ENCODE results near the gene CABP1.

DNA sequence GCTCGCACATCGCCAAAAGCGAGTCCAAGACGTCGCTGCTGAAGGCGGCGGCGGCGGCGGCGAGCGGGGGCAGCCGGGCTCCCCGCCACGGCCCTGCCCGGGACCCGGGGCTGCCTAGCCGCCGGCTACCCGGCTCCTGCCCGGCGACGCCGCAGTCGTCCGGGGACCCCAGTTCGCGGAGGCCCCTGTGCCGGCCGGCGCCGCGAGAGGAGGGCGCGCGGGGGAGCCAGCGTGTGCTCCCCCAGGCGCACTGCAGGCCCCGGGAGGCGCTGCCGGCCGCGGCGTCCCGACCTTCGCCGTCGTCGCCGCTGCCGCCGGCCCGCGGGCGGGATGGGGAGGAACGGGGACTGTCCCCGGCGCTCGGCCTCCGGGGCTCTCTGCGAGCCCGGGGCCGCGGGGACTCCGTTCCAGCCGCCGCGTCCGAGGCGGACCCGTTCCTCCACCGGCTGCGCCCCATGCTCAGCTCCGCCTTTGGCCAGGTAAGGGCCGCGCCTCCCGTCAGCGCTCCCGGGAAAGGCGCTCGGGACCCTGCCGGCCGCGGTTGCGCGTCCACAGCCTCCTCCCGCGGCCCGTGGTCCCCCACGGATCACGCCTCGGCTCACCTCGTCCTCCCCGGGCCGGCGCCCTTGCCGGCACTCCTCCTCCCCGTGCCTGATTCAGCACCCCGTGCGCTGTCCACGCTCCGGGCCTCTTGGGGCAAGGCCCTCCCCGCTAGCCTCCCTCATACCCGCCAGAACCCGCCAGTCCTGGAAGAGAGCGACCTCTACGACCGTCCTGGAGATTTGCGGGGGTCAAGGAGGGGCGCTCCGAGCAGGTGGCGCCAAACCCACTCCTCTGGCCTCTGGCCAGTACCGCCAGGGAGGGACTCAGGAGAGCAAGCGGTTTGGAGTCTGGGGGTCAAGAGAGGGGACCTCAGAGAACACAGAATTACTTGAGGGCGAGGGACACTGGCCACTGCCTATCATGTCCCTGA is 721 bp downstream of the CABP1 start:
- no peak for TF ChIP-seq CTCF (IDR thresholded peaks at IDR 0.05)
- TF ChIP-seq, protein P1, sequence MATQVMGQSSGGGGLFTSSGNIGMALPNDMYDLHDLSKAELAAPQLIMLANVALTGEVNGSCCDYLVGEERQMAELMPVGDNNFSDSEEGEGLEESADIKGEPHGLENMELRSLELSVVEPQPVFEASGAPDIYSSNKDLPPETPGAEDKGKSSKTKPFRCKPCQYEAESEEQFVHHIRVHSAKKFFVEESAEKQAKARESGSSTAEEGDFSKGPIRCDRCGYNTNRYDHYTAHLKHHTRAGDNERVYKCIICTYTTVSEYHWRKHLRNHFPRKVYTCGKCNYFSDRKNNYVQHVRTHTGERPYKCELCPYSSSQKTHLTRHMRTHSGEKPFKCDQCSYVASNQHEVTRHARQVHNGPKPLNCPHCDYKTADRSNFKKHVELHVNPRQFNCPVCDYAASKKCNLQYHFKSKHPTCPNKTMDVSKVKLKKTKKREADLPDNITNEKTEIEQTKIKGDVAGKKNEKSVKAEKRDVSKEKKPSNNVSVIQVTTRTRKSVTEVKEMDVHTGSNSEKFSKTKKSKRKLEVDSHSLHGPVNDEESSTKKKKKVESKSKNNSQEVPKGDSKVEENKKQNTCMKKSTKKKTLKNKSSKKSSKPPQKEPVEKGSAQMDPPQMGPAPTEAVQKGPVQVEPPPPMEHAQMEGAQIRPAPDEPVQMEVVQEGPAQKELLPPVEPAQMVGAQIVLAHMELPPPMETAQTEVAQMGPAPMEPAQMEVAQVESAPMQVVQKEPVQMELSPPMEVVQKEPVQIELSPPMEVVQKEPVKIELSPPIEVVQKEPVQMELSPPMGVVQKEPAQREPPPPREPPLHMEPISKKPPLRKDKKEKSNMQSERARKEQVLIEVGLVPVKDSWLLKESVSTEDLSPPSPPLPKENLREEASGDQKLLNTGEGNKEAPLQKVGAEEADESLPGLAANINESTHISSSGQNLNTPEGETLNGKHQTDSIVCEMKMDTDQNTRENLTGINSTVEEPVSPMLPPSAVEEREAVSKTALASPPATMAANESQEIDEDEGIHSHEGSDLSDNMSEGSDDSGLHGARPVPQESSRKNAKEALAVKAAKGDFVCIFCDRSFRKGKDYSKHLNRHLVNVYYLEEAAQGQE (IDR thresholded peaks at IDR 0.05; ENCODE audit: insufficient read depth in 1 of 2, low read depth in 2 of 2, low read length in 1 of 2): peak; percentile 90 to 94
- no peak for TF ChIP-seq POLR2AphosphoS5 (IDR thresholded peaks at IDR 0.05; ENCODE audit: low read depth, low read length)
- TF ChIP-seq TCF7L2 (IDR thresholded peaks at IDR 0.05; ENCODE audit: low read depth, low read length): no peak
- TF ChIP-seq SIN3A (IDR thresholded peaks at IDR 0.05; ENCODE audit: borderline replicate concordance, insufficient read depth, low read depth, low read length): no peak

Data from Panc1 (cell line).